Upper lobe of right lung (tissue), 1 donor: Measurements from ENCODE around the gene DGKI. TPM values are rescaled to one million over a fixed set of nuclear protein-coding genes. Genes with fewer than 3 reads are reported as not detected.

ENCODE experiments used
- ATAC-seq: fragments of 200-7000 bp; cut with Tn5 transposase; one replicate; pipeline ENCODE4 v1.9.1; 2020; ENCODE audit warnings: mild to moderate bottlenecking, moderate library complexity
- DNase-seq: peaks from one replicate; pipeline ENCODE4 v3.0.0-alpha.2; 2020
- H3K27ac ChIP-seq: fragments of 200-600 bp; one replicate; pipeline ENCODE4 v1.8.0; 2022
- H3K27me3 ChIP-seq: fragments of 200-600 bp; one replicate; pipeline ENCODE4 v1.8.0; 2022; ENCODE audit warnings: mild to moderate bottlenecking
- H3K36me3 ChIP-seq: fragments of 200-600 bp; one replicate; pipeline ENCODE4 v1.8.0; 2022
- H3K4me1 ChIP-seq: fragments of 200-600 bp; one replicate; pipeline ENCODE4 v1.8.0; 2022
- H3K4me3 ChIP-seq: fragments of 200-600 bp; one replicate; pipeline ENCODE4 v1.8.0; 2022; ENCODE audit warnings: mild to moderate bottlenecking
- H3K9me3 ChIP-seq: fragments of 200-600 bp; one replicate; pipeline ENCODE4 v1.8.0; 2022
- intact Hi-C: fragments of 100-400 bp; cut with DNase I; formaldehyde crosslinking; loops from one replicate; pipeline ENCODE4 v1.11.0; 2022
- total RNA-seq: library from RNA; stranded (reverse); fragmentation: NEBNext Ultra II Directional; extraction: Animal tissue kit (Norgen Biotek cat#: 25700); gene quantifications from one replicate; pipeline ENCODE4 v1.2.1, GENCODE V29; 2021
- TF ChIP-seq, protein P1 (sequence below): fragments of 200-600 bp; IDR thresholded peaks from one replicate; pipeline ENCODE4 v1.8.0; 2022; ENCODE audit warnings: antibody characterized with exemption
- donor health status: DM: no; HTN: yes; CAD: no; lungs with severe emphysema.

Gene DGKI
- total RNA-seq, 1 donor from 2014 or later: 0.67 TPM

DNA sequence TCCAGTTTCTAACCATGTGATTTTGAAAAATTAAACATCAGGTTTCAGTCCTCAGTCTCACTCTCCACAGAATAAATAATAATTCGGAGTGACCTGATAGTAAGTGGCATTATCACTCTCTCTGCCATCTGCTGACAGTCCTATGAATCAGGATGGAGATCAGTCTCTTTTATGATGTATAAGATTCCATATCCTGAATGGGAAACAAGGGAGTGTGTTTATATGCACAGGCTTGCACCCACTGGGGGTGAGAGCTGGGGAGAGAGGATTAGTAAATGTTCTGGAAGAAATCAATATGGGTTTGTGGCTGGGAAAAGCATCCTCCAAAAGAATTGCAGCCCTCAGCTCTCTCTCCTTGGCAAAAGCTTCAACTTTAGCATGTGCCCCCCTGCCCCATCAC, 45.3 kb downstream of the DGKI start:
- no peaks in the 10 kb centered on the region for H3K4me1 ChIP-seq
- no peak overlapping the region for H3K4me3 ChIP-seq
- H3K36me3 ChIP-seq: no peaks in the 10 kb centered on the region
- DNase-seq (no peak), ATAC-seq (no peak)
- intact Hi-C loops: no loop called here
- TF ChIP-seq, protein P1, sequence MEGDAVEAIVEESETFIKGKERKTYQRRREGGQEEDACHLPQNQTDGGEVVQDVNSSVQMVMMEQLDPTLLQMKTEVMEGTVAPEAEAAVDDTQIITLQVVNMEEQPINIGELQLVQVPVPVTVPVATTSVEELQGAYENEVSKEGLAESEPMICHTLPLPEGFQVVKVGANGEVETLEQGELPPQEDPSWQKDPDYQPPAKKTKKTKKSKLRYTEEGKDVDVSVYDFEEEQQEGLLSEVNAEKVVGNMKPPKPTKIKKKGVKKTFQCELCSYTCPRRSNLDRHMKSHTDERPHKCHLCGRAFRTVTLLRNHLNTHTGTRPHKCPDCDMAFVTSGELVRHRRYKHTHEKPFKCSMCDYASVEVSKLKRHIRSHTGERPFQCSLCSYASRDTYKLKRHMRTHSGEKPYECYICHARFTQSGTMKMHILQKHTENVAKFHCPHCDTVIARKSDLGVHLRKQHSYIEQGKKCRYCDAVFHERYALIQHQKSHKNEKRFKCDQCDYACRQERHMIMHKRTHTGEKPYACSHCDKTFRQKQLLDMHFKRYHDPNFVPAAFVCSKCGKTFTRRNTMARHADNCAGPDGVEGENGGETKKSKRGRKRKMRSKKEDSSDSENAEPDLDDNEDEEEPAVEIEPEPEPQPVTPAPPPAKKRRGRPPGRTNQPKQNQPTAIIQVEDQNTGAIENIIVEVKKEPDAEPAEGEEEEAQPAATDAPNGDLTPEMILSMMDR: no peak
- no peaks in the 10 kb centered on the region for H3K9me3 ChIP-seq
- no peak overlapping the region for H3K27ac ChIP-seq
- no peaks in the 10 kb centered on the region for H3K27me3 ChIP-seq

DNA sequence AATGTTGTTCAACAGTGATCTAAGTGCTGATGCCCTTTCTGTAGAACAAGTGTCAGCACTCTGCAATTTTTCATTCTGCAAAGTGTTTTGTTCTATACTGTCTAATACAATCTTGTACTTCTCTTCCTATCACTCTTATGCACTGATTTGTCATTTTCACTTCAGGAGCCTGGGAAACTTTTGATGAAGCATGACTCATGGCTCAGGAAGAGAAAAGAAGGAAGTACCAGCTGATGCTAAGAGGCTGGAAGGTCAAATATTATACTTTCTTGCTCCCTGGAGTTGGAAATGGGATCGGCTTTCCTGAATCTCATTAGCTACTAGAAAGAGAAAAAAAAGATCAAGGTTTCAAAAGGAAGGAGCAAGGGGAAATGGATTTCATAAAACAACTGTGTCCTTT, 45.8 kb downstream of the DGKI start:
- intact Hi-C loops: no loop called here
- TF ChIP-seq, protein P1: no peak
- H3K4me3 ChIP-seq: no peak overlapping the region
- no peak for ATAC-seq
- H3K27me3 ChIP-seq: no peaks in the 10 kb centered on the region
- H3K9me3 ChIP-seq: no peaks in the 10 kb centered on the region
- no peak for DNase-seq
- no peak overlapping the region for H3K27ac ChIP-seq
- H3K4me1 ChIP-seq: no peaks in the 10 kb centered on the region
- H3K36me3 ChIP-seq: no peaks in the 10 kb centered on the region

DNA sequence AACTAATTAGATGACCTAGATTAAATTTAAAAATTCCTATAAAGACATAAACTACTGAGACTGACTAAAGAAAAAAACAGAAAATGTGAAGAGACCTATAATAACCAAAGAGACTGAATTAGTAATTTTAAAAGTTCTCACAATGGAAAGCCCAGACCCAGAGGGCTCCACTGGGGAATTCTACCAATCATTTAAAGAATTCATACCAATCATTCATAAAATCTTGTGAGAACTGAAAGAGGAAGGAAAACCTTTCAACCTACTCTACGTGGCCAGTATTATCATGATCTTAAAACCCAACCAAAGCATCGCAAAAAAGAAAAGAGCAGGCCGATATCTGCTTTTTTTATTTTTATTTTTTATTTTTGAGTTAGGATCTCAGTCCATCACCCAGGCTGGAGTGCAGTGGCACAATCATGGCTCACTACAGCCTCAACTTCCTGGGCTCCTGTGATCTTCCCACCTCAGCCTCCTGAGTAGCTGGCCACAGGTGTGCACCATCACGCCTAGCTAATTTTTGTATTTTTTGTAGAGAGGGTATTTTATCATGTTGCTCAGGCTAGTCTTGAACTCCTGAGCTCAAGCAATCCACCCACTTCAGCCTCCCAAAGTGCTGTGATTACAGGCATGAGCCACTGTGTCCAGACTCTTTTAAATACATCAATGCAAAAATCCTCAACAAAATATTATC, 48.6 kb downstream of the DGKI start:
- Histone ChIP-seq H3K27me3 (no peaks in the 10 kb centered on the region), H3K27ac (no peak overlapping the region), H3K4me3 (no peak overlapping the region), H3K4me1 (no peaks in the 10 kb centered on the region), H3K9me3 (no peaks in the 10 kb centered on the region), H3K36me3 (no peaks in the 10 kb centered on the region)
- ATAC-seq: no peak
- no peak for DNase-seq
- TF ChIP-seq, protein P1: no peak
- intact Hi-C loops: no loop called here

DNA sequence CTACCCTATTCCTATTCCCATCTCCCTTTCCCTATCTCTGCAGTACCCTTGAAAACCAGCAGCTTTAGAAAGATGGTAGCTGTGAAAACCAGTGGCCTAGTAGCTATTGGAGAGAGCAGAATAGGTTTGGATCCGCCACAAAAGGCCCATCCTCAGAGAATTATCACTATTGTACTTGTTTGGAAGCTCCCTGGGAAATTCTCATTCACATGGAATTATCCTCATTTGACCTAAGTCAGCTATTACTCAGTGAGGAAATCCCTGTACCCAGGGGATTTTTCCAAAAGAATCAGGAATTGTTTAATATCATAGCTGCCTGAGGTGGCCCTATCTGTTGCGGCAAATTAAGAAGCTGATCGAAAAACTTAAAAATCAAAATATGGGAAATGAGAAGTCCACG, 51.6 kb downstream of the DGKI start:
- intact Hi-C loops: no loop called here
- H3K4me1 ChIP-seq: no peaks in the 10 kb centered on the region
- no peaks in the 10 kb centered on the region for H3K9me3 ChIP-seq
- H3K36me3 ChIP-seq: no peaks in the 10 kb centered on the region
- H3K4me3 ChIP-seq: no peak overlapping the region
- ATAC-seq (no peak), DNase-seq (no peak)
- no peak overlapping the region for H3K27ac ChIP-seq
- TF ChIP-seq, protein P1: no peak
- no peaks in the 10 kb centered on the region for H3K27me3 ChIP-seq

DNA sequence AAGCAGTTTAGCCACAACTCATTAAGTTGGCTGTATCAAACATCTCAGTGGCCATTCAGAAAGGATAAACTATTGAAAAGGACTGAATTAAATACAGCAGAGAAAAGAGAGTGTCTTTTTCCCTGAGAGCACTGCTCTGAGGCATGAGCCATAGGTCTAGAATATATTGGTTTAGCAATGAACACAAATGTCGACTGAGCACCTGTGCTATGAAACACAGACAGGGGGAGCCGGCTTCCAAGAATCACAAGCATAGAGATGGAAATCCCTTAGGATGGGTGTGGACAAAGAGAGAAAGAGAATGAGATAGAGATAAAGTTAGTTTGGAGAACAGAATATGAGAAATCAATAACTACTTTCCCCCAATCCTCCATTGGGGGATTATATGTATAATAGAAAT, 54.8 kb downstream of the DGKI start:
- H3K4me3 ChIP-seq: no peak overlapping the region
- no peak for ATAC-seq
- H3K9me3 ChIP-seq: no peaks in the 10 kb centered on the region
- intact Hi-C loops: no loop called here
- no peak overlapping the region for H3K27ac ChIP-seq
- no peaks in the 10 kb centered on the region for H3K27me3 ChIP-seq
- DNase-seq: no peak
- H3K4me1 ChIP-seq: no peaks in the 10 kb centered on the region
- H3K36me3 ChIP-seq: no peaks in the 10 kb centered on the region
- TF ChIP-seq, protein P1: no peak

DNA sequence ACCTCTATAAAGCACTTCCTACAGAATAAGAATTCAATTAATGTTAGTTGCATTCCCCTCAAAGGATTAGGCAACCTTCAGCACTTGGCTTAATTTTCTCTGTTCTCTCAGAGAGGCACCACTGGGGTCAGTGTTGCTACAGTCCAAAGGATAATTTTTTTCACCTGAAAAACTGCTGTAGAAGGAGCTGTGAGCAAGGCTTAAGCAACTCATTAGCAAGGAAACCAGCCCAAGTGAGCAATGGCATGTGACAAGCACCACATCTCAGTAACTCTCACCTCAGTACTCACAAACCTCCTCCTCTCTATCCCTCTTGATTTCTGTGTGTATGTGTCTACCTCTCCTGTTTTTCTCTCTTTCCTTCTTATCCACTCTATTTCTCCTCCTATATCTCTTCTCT, 55.9 kb downstream of the DGKI start:
- no peak for ATAC-seq
- no peak overlapping the region for H3K4me3 ChIP-seq
- intact Hi-C loops: no loop called here
- no peak for DNase-seq
- H3K27me3 ChIP-seq: no peaks in the 10 kb centered on the region
- H3K36me3 ChIP-seq: no peaks in the 10 kb centered on the region
- no peaks in the 10 kb centered on the region for H3K9me3 ChIP-seq
- H3K27ac ChIP-seq: no peak overlapping the region
- H3K4me1 ChIP-seq: no peaks in the 10 kb centered on the region
- TF ChIP-seq, protein P1: no peak
